GM19240 (cell line): ENCODE measurements around the gene MLPH.
A peak's percentile ranks its signal among the peaks of the same experiment; 100 is the strongest.
"Not testable (repeated sequence)": the region's sequence is repeated elsewhere in the genome, so short reads cannot be mapped to it uniquely, and the experiment has no call there.

ENCODE experiments used
- DNase-seq: peaks from one replicate; pipeline ENCODE4 v3.0.0; 2011; ENCODE audit warnings: low spot score; ENCODE audit not compliant: insufficient read length

Gene MLPH

GRCh38 chr2:237581751-237582746 lies 95.0 kb downstream of the MLPH start:
- DNase-seq, result peak; percentile 21

- no peak for DNase-seq
Observed at GRCh38 chr2:237583385-237584295, 96.6 kb downstream of the MLPH start.

GRCh38 chr2:237585590-237586221 lies 98.7 kb downstream of the MLPH start:
- no peak for DNase-seq

GRCh38 chr2:237588044-237588696 lies 101.1 kb downstream of the MLPH start:
- DNase-seq, result no peak

GRCh38 chr2:237590272-237591140 lies 103.5 kb downstream of the MLPH start, which contains the start of gene RAB17:
Gene RAB17 (minus strand): TSS chr2:237590734. CDS start chr2:237586154, 4,580 bp downstream.
- no peak for DNase-seq

GRCh38 chr2:237591141-237591881 lies 104.3 kb downstream of the MLPH start:
- no peak for DNase-seq

GRCh38 chr2:237592425-237592980 lies 105.5 kb downstream of the MLPH start:
- DNase-seq, result no peak

- DNase-seq, result no peak
Observed at GRCh38 chr2:237593036-237593435, 106.0 kb downstream of the MLPH start.

GRCh38 chr2:237593596-237594320 lies 106.7 kb downstream of the MLPH start:
- DNase-seq, result no peak

GRCh38 chr2:237594514-237594871 lies 107.4 kb downstream of the MLPH start:
- no peak for DNase-seq

GRCh38 chr2:237595829-237596519 lies 108.9 kb downstream of the MLPH start:
- not testable (repeated sequence) for DNase-seq

- DNase-seq, result no peak
Observed at GRCh38 chr2:237596520-237597195, 109.6 kb downstream of the MLPH start.

- DNase-seq, result no peak
Observed at GRCh38 chr2:237597196-237598145, 110.4 kb downstream of the MLPH start.

GRCh38 chr2:237598468-237599208 lies 111.6 kb downstream of the MLPH start:
- no peak for DNase-seq

GRCh38 chr2:237599465-237600110 lies 112.5 kb downstream of the MLPH start:
- no peak for DNase-seq
